GM23338 (cell line): ENCODE measurements around the gene EP300. TPM values are rescaled to one million over a fixed set of nuclear protein-coding genes. Genes with fewer than 3 reads are reported as not detected.
A peak's percentile ranks its signal among the peaks of the same experiment; 100 is the strongest.
"Not testable (repeated sequence)": the region's sequence is repeated elsewhere in the genome, so short reads cannot be mapped to it uniquely, and the experiment has no call there.

Source experiments
- ATAC-seq: fragments of 200-7000 bp; cut with Tn5 transposase; 3 replicates; pipeline ENCODE4 v1.9.1; 2020
- DNase-seq: peaks from one replicate; pipeline ENCODE4 v3.0.0-alpha.2; 2015; ENCODE audit warnings: low spot score
- H2AFZ ChIP-seq: fragments of 200-600 bp; sonication (generic); 2 replicates; pipeline ENCODE4 v1.8.0; 2016; ENCODE audit warnings: antibody characterized with exemption, mild to moderate bottlenecking, moderate library complexity
- H3F3A ChIP-seq: fragments of 200-600 bp; sonication (generic); replicated peaks from 2 replicates; pipeline ENCODE4 v1.8.0; 2017; ENCODE audit warnings: antibody characterized with exemption, mixed run types, low read depth
- H3K27ac ChIP-seq: fragments of 200-600 bp; sonication (generic); 2 replicates; pipeline ENCODE4 v1.6.1; 2016; ENCODE audit warnings: low read depth
- H3K27me3 ChIP-seq: fragments of 200-600 bp; sonication (generic); 2 replicates; pipeline ENCODE4 v1.8.0; 2016; ENCODE audit warnings: mild to moderate bottlenecking, mixed run types, moderate library complexity; ENCODE audit not compliant: insufficient read depth
- H3K36me3 ChIP-seq: fragments of 200-600 bp; sonication (generic); 2 replicates; pipeline ENCODE4 v1.8.0; 2016; ENCODE audit warnings: mild to moderate bottlenecking; ENCODE audit not compliant: insufficient read depth
- H3K4me1 ChIP-seq: fragments of 200-600 bp; sonication (generic); 2 replicates; pipeline ENCODE4 v1.8.0; 2016; ENCODE audit warnings: mild to moderate bottlenecking, moderate library complexity; ENCODE audit not compliant: insufficient read depth
- H3K4me2 ChIP-seq: fragments of 200-600 bp; sonication (generic); 2 replicates; pipeline ENCODE4 v1.7.1; 2017; ENCODE audit warnings: mixed run types
- H3K4me3 ChIP-seq: fragments of 200-600 bp; sonication (generic); 2 replicates; pipeline ENCODE4 v1.6.1; 2016; ENCODE audit warnings: mixed run types
- H3K79me2 ChIP-seq: fragments of 200-600 bp; sonication (generic); replicated peaks from 2 replicates; pipeline ENCODE4 v1.8.0; 2017; ENCODE audit warnings: mild to moderate bottlenecking; ENCODE audit not compliant: insufficient read depth
- H3K9me2 ChIP-seq: fragments of 200-600 bp; sonication (generic); 2 replicates; pipeline ENCODE4 v1.8.0; 2017; ENCODE audit not compliant: insufficient read depth
- H4K20me1 ChIP-seq: fragments of 200-600 bp; sonication (generic); replicated peaks from 2 replicates; pipeline ENCODE4 v1.8.0; 2017; ENCODE audit warnings: mild to moderate bottlenecking; ENCODE audit not compliant: insufficient read depth
- H3K27ac Mint-ChIP-seq: 2 replicates; pipeline ENCODE4 v1.8.0; 2020; ENCODE audit warnings: inconsistent platforms, mild to moderate bottlenecking, moderate library complexity, mixed read lengths
- H3K27me3 Mint-ChIP-seq: 3 replicates; pipeline ENCODE4 v1.8.0; 2022; ENCODE audit warnings: low read depth, mild to moderate bottlenecking, moderate library complexity, mixed read lengths, inconsistent platforms; ENCODE audit not compliant: insufficient read depth, poor library complexity
- H3K36me3 Mint-ChIP-seq: 3 replicates; pipeline ENCODE4 v1.8.0; 2021; ENCODE audit warnings: low read depth, mild to moderate bottlenecking, inconsistent platforms, moderate library complexity, mixed read lengths
- H3K4me1 Mint-ChIP-seq: 3 replicates; pipeline ENCODE4 v1.8.0; 2020; ENCODE audit warnings: mild to moderate bottlenecking, inconsistent platforms, mixed read lengths
- H3K4me3 Mint-ChIP-seq: 3 replicates; pipeline ENCODE4 v1.8.0; 2021; ENCODE audit warnings: moderate library complexity, mild to moderate bottlenecking, inconsistent platforms, mixed read lengths
- H3K9me3 Mint-ChIP-seq: 3 replicates; pipeline ENCODE4 v1.8.0; 2020; ENCODE audit warnings: moderate library complexity, mild to moderate bottlenecking, inconsistent platforms, mixed read lengths
- CREB1 ChIP-seq: fragments of 250-450 bp; sonication (Bioruptor Pico); IDR thresholded peaks from 2 replicates; pipeline ENCODE4 v1.5.0; 2020; ENCODE audit warnings: low read depth, mild to moderate bottlenecking, moderate library complexity
- JUNB ChIP-seq: IDR thresholded peaks from one replicate; pipeline ENCODE4 v1.6.1; 2016; ENCODE audit warnings: antibody characterized with exemption; ENCODE audit not compliant: unreplicated experiment
- NANOG ChIP-seq: IDR thresholded peaks from 2 replicates; pipeline ENCODE4 v1.6.1; 2016; ENCODE audit warnings: antibody characterized with exemption, borderline replicate concordance
- POLR2AphosphoS5 ChIP-seq: IDR thresholded peaks from 2 replicates; pipeline ENCODE4 v1.6.1; 2016; ENCODE audit warnings: antibody characterized with exemption, low read depth
- ZNF114 ChIP-seq: fragments of 250-450 bp; sonication (Bioruptor Pico); IDR thresholded peaks from 2 replicates; pipeline ENCODE4 v1.5.0; 2020; ENCODE audit warnings: mild to moderate bottlenecking, moderate library complexity
- polyA plus RNA-seq: library from polyadenylated mRNA; unstranded; fragments of >200 nt; fragmentation: Nextera tagmentation; extraction: Ambion mirVana; gene quantifications from 2 replicates; pipeline ENCODE4 v1.2.1, GENCODE V29; 2016
- total RNA-seq: library from RNA; depleted of rRNA; stranded (reverse); fragments of >200 nt; shearing (Covaris generic); gene quantifications from 2 replicates; pipeline ENCODE4 v1.2.3, GENCODE V29; 2014
- TF ChIP-seq, protein P1 (sequence below): IDR thresholded peaks from one replicate; pipeline ENCODE4 v1.6.1; 2018; ENCODE audit warnings: antibody characterized with exemption; ENCODE audit not compliant: unreplicated experiment
- TF ChIP-seq, protein P2 (sequence below), 2 experiments: fragments of 200-600 bp in 1 of 2; sonication (generic) in 1 of 2; conservative IDR thresholded peaks; 2 replicates each; pipeline versions ENCODE4 v1.5.1 to v1.6.1; 2016 to 2017; ENCODE audit warnings: antibody characterized with exemption in 2 of 2, low read depth in 2 of 2, mild to moderate bottlenecking in 2 of 2, moderate library complexity in 1 of 2
- TF ChIP-seq, protein P3 (sequence below): fragments of 250-450 bp; sonication (Bioruptor Pico); IDR thresholded peaks from 2 replicates; pipeline ENCODE4 v1.5.0; 2020; ENCODE audit warnings: mild to moderate bottlenecking, moderate library complexity

Gene EP300
- total and polyA plus RNA-seq, 2 experiments from 2014 or later = 40.7 to 129 TPM

DNA sequence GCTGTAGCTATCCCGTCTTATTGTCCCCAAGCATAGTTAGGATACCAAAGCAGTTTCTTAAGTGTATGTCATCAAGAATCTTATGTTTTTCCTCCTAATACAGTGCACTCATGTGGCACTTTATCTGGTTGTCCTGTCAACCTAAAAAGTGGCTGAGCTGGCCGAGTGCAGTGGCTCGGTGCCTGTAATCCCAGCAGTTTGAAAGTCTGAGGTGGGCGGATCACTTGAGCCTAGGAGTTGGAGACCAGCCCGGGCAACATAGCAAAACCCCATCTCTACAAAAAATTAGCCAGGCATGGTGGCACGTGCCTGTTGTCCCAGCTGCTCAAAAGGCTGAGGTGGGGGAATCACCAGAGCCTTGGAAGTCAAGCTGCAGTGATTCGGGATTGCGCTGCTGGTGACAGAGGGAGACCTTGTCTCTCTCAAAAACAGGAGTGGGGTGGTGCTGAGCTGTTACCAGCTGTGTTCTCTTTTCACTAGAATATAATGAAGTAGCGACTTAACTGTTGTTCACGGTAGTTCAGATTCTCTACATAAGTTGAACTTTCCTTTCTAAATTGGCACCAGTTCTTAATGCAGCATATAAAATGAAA is 48.1 kb downstream of the EP300 start (continued):
- TF ChIP-seq, protein P1, sequence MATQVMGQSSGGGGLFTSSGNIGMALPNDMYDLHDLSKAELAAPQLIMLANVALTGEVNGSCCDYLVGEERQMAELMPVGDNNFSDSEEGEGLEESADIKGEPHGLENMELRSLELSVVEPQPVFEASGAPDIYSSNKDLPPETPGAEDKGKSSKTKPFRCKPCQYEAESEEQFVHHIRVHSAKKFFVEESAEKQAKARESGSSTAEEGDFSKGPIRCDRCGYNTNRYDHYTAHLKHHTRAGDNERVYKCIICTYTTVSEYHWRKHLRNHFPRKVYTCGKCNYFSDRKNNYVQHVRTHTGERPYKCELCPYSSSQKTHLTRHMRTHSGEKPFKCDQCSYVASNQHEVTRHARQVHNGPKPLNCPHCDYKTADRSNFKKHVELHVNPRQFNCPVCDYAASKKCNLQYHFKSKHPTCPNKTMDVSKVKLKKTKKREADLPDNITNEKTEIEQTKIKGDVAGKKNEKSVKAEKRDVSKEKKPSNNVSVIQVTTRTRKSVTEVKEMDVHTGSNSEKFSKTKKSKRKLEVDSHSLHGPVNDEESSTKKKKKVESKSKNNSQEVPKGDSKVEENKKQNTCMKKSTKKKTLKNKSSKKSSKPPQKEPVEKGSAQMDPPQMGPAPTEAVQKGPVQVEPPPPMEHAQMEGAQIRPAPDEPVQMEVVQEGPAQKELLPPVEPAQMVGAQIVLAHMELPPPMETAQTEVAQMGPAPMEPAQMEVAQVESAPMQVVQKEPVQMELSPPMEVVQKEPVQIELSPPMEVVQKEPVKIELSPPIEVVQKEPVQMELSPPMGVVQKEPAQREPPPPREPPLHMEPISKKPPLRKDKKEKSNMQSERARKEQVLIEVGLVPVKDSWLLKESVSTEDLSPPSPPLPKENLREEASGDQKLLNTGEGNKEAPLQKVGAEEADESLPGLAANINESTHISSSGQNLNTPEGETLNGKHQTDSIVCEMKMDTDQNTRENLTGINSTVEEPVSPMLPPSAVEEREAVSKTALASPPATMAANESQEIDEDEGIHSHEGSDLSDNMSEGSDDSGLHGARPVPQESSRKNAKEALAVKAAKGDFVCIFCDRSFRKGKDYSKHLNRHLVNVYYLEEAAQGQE = no peak
- TF ChIP-seq CREB1 (CRISPR knock-in tag) = no peak

DNA sequence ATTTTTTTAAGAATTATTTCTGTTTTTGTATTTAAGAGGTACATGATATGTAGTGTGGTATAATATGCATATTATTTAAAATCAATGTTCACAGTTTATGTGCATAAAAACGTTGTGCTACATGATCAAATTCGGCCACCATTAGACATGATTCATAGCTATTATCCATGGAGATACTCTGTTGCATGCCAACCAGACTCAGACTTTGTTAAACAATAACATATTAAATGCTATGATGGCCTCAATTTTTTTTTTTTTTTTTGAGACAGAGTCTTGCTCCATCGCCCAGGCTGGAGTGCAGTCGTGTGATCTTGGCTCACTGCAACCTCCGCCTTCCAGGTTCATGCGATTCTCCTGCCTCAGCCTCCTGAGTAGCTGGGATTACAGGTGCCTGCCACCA is 53.5 kb downstream of the EP300 start:
- not testable (repeated sequence) for H2AFZ ChIP-seq, H3K27me3 ChIP-seq, H3K4me3 ChIP-seq, H3K4me2 ChIP-seq, H3K27ac ChIP-seq, DNase-seq, H3K9me3 Mint-ChIP-seq, H3K9me2 ChIP-seq, H3K27ac Mint-ChIP-seq, H3K4me1 Mint-ChIP-seq, H3K4me3 Mint-ChIP-seq, ATAC-seq, H3K4me1 ChIP-seq, H3K27me3 Mint-ChIP-seq
- Histone ChIP-seq H4K20me1 (peaks cover 40% of the 10 kb centered on the region), H3F3A (peaks cover 51% of the 10 kb centered on the region), H3K36me3 (peaks cover 98% of the 10 kb centered on the region), H3K79me2 (peaks cover 10% of the 10 kb centered on the region; the same call in 1 of the 2 replicates)
- H3K36me3 Mint-ChIP-seq = peaks cover 95% of the 10 kb centered on the region

DNA sequence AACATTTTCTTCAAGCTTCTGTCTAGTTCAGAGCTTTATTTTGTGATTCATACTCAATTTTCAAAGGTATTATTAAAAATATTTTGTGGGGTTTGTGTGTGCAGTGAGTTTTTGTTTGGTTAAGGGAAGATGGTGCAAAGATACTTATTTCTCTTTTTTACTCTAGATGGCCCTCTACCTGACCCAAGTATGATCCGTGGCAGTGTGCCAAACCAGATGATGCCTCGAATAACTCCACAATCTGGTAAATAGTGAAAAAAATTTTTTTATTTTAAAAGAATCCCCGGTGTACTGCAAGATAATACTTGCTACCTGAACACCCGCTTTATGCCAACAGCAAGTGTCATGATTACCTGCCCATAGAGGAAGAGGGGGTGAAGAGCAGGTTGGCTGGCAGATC is 54.2 kb downstream of the EP300 start:
- Histone ChIP-seq H3K79me2 (peaks cover 10% of the 10 kb centered on the region; the same call in 1 of the 2 replicates), H3K36me3 (peaks cover 98% of the 10 kb centered on the region), H2AFZ (no peak overlapping the region), H3K4me1 (no peaks in the 10 kb centered on the region), H3F3A (peaks cover 51% of the 10 kb centered on the region), H3K27ac (peak overlapping the region; percentile 72; the same call in 1 of the 2 replicates), H4K20me1 (peaks cover 40% of the 10 kb centered on the region), H3K4me3 (no peak overlapping the region), H3K4me2 (no peak overlapping the region), H3K27me3 (no peaks in the 10 kb centered on the region), H3K9me2 (no peaks in the 10 kb centered on the region)
- ATAC-seq (no peak), DNase-seq (no peak)
- Mint-ChIP-seq H3K4me1 (no peaks in the 10 kb centered on the region), H3K9me3 (no peaks in the 10 kb centered on the region; the same call in 2 of the 3 replicates), H3K4me3 (no peak overlapping the region), H3K27me3 (peaks cover 6% of the 10 kb centered on the region), H3K27ac (no peak overlapping the region; the same call in 1 of the 2 replicates), H3K36me3 (peaks cover 94% of the 10 kb centered on the region)
- TF ChIP-seq, protein P2, sequence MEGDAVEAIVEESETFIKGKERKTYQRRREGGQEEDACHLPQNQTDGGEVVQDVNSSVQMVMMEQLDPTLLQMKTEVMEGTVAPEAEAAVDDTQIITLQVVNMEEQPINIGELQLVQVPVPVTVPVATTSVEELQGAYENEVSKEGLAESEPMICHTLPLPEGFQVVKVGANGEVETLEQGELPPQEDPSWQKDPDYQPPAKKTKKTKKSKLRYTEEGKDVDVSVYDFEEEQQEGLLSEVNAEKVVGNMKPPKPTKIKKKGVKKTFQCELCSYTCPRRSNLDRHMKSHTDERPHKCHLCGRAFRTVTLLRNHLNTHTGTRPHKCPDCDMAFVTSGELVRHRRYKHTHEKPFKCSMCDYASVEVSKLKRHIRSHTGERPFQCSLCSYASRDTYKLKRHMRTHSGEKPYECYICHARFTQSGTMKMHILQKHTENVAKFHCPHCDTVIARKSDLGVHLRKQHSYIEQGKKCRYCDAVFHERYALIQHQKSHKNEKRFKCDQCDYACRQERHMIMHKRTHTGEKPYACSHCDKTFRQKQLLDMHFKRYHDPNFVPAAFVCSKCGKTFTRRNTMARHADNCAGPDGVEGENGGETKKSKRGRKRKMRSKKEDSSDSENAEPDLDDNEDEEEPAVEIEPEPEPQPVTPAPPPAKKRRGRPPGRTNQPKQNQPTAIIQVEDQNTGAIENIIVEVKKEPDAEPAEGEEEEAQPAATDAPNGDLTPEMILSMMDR (conservative IDR thresholded peaks at IDR 0.05; ENCODE audit: low read depth in 2 of 2) = no peak
- no peak for TF ChIP-seq ZNF114 (CRISPR knock-in tag)
- no peak for TF ChIP-seq NANOG
- TF ChIP-seq, protein P3, sequence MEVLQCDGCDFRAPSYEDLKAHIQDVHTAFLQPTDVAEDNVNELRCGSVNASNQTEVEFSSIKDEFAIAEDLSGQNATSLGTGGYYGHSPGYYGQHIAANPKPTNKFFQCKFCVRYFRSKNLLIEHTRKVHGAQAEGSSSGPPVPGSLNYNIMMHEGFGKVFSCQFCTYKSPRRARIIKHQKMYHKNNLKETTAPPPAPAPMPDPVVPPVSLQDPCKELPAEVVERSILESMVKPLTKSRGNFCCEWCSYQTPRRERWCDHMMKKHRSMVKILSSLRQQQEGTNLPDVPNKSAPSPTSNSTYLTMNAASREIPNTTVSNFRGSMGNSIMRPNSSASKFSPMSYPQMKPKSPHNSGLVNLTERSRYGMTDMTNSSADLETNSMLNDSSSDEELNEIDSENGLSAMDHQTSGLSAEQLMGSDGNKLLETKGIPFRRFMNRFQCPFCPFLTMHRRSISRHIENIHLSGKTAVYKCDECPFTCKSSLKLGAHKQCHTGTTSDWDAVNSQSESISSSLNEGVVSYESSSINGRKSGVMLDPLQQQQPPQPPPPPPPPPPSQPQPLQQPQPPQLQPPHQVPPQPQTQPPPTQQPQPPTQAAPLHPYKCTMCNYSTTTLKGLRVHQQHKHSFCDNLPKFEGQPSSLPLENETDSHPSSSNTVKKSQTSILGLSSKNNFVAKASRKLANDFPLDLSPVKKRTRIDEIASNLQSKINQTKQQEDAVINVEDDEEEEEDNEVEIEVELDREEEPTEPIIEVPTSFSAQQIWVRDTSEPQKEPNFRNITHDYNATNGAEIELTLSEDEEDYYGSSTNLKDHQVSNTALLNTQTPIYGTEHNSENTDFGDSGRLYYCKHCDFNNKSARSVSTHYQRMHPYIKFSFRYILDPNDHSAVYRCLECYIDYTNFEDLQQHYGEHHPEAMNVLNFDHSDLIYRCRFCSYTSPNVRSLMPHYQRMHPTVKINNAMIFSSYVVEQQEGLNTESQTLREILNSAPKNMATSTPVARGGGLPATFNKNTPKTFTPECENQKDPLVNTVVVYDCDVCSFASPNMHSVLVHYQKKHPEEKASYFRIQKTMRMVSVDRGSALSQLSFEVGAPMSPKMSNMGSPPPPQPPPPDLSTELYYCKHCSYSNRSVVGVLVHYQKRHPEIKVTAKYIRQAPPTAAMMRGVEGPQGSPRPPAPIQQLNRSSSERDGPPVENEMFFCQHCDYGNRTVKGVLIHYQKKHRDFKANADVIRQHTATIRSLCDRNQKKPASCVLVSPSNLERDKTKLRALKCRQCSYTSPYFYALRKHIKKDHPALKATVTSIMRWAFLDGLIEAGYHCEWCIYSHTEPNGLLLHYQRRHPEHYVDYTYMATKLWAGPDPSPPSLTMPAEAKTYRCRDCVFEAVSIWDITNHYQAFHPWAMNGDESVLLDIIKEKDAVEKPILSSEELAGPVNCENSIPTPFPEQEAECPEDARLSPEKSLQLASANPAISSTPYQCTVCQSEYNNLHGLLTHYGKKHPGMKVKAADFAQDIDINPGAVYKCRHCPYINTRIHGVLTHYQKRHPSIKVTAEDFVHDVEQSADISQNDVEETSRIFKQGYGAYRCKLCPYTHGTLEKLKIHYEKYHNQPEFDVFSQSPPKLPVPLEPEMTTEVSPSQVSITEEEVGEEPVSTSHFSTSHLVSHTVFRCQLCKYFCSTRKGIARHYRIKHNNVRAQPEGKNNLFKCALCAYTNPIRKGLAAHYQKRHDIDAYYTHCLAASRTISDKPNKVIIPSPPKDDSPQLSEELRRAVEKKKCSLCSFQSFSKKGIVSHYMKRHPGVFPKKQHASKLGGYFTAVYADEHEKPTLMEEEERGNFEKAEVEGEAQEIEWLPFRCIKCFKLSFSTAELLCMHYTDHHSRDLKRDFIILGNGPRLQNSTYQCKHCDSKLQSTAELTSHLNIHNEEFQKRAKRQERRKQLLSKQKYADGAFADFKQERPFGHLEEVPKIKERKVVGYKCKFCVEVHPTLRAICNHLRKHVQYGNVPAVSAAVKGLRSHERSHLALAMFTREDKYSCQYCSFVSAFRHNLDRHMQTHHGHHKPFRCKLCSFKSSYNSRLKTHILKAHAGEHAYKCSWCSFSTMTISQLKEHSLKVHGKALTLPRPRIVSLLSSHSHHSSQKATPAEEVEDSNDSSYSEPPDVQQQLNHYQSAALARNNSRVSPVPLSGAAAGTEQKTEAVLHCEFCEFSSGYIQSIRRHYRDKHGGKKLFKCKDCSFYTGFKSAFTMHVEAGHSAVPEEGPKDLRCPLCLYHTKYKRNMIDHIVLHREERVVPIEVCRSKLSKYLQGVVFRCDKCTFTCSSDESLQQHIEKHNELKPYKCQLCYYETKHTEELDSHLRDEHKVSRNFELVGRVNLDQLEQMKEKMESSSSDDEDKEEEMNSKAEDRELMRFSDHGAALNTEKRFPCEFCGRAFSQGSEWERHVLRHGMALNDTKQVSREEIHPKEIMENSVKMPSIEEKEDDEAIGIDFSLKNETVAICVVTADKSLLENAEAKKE = no peak
- no peak for TF ChIP-seq POLR2AphosphoS5
- TF ChIP-seq JUNB = no peak
